Measurements from ENCODE around the gene ARPC1A.

- TF ChIP-seq CTCF (IDR thresholded peaks at IDR 0.05) = no peak
- no peak for TF ChIP-seq POLR2A (IDR thresholded peaks at IDR 0.05)
Measured at GRCh38 chr7:99387912-99388311, 62.2 kb downstream of the ARPC1A start.
